GM23338 (cell line): ENCODE measurements around the gene HBA1. TPM values are rescaled to one million over a fixed set of nuclear protein-coding genes. Genes with fewer than 3 reads are reported as not detected.

Experiments
- ATAC-seq: fragments of 200-7000 bp; cut with Tn5 transposase; 3 replicates; pipeline ENCODE4 v1.9.1; 2020
- DNase-seq: peaks from one replicate; pipeline ENCODE4 v3.0.0-alpha.2; 2015; ENCODE audit warnings: low spot score
- H2AFZ ChIP-seq: fragments of 200-600 bp; sonication (generic); 2 replicates; pipeline ENCODE4 v1.8.0; 2016; ENCODE audit warnings: antibody characterized with exemption, mild to moderate bottlenecking, moderate library complexity
- H3F3A ChIP-seq: fragments of 200-600 bp; sonication (generic); replicated peaks from 2 replicates; pipeline ENCODE4 v1.8.0; 2017; ENCODE audit warnings: antibody characterized with exemption, mixed run types, low read depth
- H3K27ac ChIP-seq: fragments of 200-600 bp; sonication (generic); 2 replicates; pipeline ENCODE4 v1.6.1; 2016; ENCODE audit warnings: low read depth
- H3K27me3 ChIP-seq: fragments of 200-600 bp; sonication (generic); 2 replicates; pipeline ENCODE4 v1.8.0; 2016; ENCODE audit warnings: mild to moderate bottlenecking, mixed run types, moderate library complexity; ENCODE audit not compliant: insufficient read depth
- H3K36me3 ChIP-seq: fragments of 200-600 bp; sonication (generic); 2 replicates; pipeline ENCODE4 v1.8.0; 2016; ENCODE audit warnings: mild to moderate bottlenecking; ENCODE audit not compliant: insufficient read depth
- H3K4me1 ChIP-seq: fragments of 200-600 bp; sonication (generic); 2 replicates; pipeline ENCODE4 v1.8.0; 2016; ENCODE audit warnings: mild to moderate bottlenecking, moderate library complexity; ENCODE audit not compliant: insufficient read depth
- H3K4me2 ChIP-seq: fragments of 200-600 bp; sonication (generic); 2 replicates; pipeline ENCODE4 v1.7.1; 2017; ENCODE audit warnings: mixed run types
- H3K4me3 ChIP-seq: fragments of 200-600 bp; sonication (generic); 2 replicates; pipeline ENCODE4 v1.6.1; 2016; ENCODE audit warnings: mixed run types
- H3K79me2 ChIP-seq: fragments of 200-600 bp; sonication (generic); replicated peaks from 2 replicates; pipeline ENCODE4 v1.8.0; 2017; ENCODE audit warnings: mild to moderate bottlenecking; ENCODE audit not compliant: insufficient read depth
- H3K9me2 ChIP-seq: fragments of 200-600 bp; sonication (generic); 2 replicates; pipeline ENCODE4 v1.8.0; 2017; ENCODE audit not compliant: insufficient read depth
- H4K20me1 ChIP-seq: fragments of 200-600 bp; sonication (generic); replicated peaks from 2 replicates; pipeline ENCODE4 v1.8.0; 2017; ENCODE audit warnings: mild to moderate bottlenecking; ENCODE audit not compliant: insufficient read depth
- H3K27ac Mint-ChIP-seq: 2 replicates; pipeline ENCODE4 v1.8.0; 2020; ENCODE audit warnings: inconsistent platforms, mild to moderate bottlenecking, moderate library complexity, mixed read lengths
- H3K27me3 Mint-ChIP-seq: 3 replicates; pipeline ENCODE4 v1.8.0; 2022; ENCODE audit warnings: low read depth, mild to moderate bottlenecking, moderate library complexity, mixed read lengths, inconsistent platforms; ENCODE audit not compliant: insufficient read depth, poor library complexity
- H3K36me3 Mint-ChIP-seq: 3 replicates; pipeline ENCODE4 v1.8.0; 2021; ENCODE audit warnings: low read depth, mild to moderate bottlenecking, inconsistent platforms, moderate library complexity, mixed read lengths
- H3K4me1 Mint-ChIP-seq: 3 replicates; pipeline ENCODE4 v1.8.0; 2020; ENCODE audit warnings: mild to moderate bottlenecking, inconsistent platforms, mixed read lengths
- H3K4me3 Mint-ChIP-seq: 3 replicates; pipeline ENCODE4 v1.8.0; 2021; ENCODE audit warnings: moderate library complexity, mild to moderate bottlenecking, inconsistent platforms, mixed read lengths
- H3K9me3 Mint-ChIP-seq: 3 replicates; pipeline ENCODE4 v1.8.0; 2020; ENCODE audit warnings: moderate library complexity, mild to moderate bottlenecking, inconsistent platforms, mixed read lengths
- CREB1 ChIP-seq: fragments of 250-450 bp; sonication (Bioruptor Pico); IDR thresholded peaks from 2 replicates; pipeline ENCODE4 v1.5.0; 2020; ENCODE audit warnings: low read depth, mild to moderate bottlenecking, moderate library complexity
- EZH2 ChIP-seq: fragments of 200-600 bp; sonication (generic); IDR thresholded peaks from one replicate; pipeline ENCODE4 v1.8.0; 2017; ENCODE audit warnings: antibody characterized with exemption, mild to moderate bottlenecking, low read depth; ENCODE audit not compliant: unreplicated experiment
- EZH2phosphoT487 ChIP-seq: fragments of 200-600 bp; sonication (generic); IDR thresholded peaks from one replicate; pipeline ENCODE4 v1.8.1; 2018; ENCODE audit warnings: antibody characterized with exemption; ENCODE audit not compliant: unreplicated experiment
- JUNB ChIP-seq: IDR thresholded peaks from one replicate; pipeline ENCODE4 v1.6.1; 2016; ENCODE audit warnings: antibody characterized with exemption; ENCODE audit not compliant: unreplicated experiment
- NANOG ChIP-seq: IDR thresholded peaks from 2 replicates; pipeline ENCODE4 v1.6.1; 2016; ENCODE audit warnings: antibody characterized with exemption, borderline replicate concordance
- POLR2AphosphoS5 ChIP-seq: IDR thresholded peaks from 2 replicates; pipeline ENCODE4 v1.6.1; 2016; ENCODE audit warnings: antibody characterized with exemption, low read depth
- STAT1 ChIP-seq: IDR thresholded peaks from one replicate; pipeline ENCODE4 v1.6.1; 2016; ENCODE audit warnings: antibody characterized with exemption; ENCODE audit not compliant: unreplicated experiment
- ZNF114 ChIP-seq: fragments of 250-450 bp; sonication (Bioruptor Pico); IDR thresholded peaks from 2 replicates; pipeline ENCODE4 v1.5.0; 2020; ENCODE audit warnings: mild to moderate bottlenecking, moderate library complexity
- ZNF331 ChIP-seq: fragments of 250-450 bp; sonication (Bioruptor Pico); IDR thresholded peaks from 2 replicates; pipeline ENCODE4 v1.5.0; 2020; ENCODE audit warnings: low read depth, mild to moderate bottlenecking, moderate library complexity
- polyA plus RNA-seq: library from polyadenylated mRNA; unstranded; fragments of >200 nt; fragmentation: Nextera tagmentation; extraction: Ambion mirVana; gene quantifications from 2 replicates; pipeline ENCODE4 v1.2.1, GENCODE V29; 2016
- total RNA-seq: library from RNA; depleted of rRNA; stranded (reverse); fragments of >200 nt; shearing (Covaris generic); gene quantifications from 2 replicates; pipeline ENCODE4 v1.2.3, GENCODE V29; 2014
- TF ChIP-seq, protein P1 (sequence below): fragments of 250-450 bp; sonication (Bioruptor Pico); IDR thresholded peaks from 2 replicates; pipeline ENCODE4 v1.5.0; 2020; ENCODE audit warnings: mild to moderate bottlenecking, moderate library complexity
- TF ChIP-seq, protein P2 (sequence below), 2 experiments: fragments of 200-600 bp in 1 of 2; sonication (generic) in 1 of 2; conservative IDR thresholded peaks; 2 replicates each; pipeline versions ENCODE4 v1.5.1 to v1.6.1; 2016 to 2017; ENCODE audit warnings: antibody characterized with exemption in 2 of 2, low read depth in 2 of 2, mild to moderate bottlenecking in 2 of 2, moderate library complexity in 1 of 2
- TF ChIP-seq, protein P3 (sequence below): IDR thresholded peaks from 2 replicates; pipeline ENCODE4 v1.6.1; 2016; ENCODE audit warnings: antibody characterized with exemption

The HBA1 gene
- total and polyA plus RNA-seq, 2 experiments from 2014 or later, result 6.7 TPM; not detected in 1

DNA sequence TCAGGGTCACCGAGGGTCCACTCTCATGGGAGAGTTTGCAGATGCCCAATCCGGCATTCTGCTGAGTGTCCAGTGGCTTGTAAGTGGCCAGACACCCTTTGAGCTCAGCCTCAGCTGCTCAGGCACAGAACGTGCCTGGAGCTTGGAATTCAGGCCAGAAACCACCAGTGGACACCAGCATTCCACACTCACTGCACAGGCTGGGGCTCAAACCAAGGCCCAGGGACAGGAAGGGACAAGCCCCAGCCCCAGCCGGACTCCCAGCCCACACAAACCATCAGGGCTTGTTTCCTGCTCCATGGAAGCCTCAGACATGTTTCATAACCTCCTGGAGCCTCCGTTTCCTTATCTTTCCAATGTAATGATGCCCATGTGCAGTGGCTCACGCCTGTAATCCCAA lies 33.0 kb upstream of the HBA1 start:
- TF ChIP-seq ZNF114 (CRISPR knock-in tag) (no peak), JUNB (no peak), NANOG (no peak), CREB1 (CRISPR knock-in tag) (no peak), EZH2phosphoT487 (no peak), EZH2 (no peak), STAT1 (no peak), ZNF331 (CRISPR knock-in tag) (no peak), POLR2AphosphoS5 (no peak)
- TF ChIP-seq, protein P1, sequence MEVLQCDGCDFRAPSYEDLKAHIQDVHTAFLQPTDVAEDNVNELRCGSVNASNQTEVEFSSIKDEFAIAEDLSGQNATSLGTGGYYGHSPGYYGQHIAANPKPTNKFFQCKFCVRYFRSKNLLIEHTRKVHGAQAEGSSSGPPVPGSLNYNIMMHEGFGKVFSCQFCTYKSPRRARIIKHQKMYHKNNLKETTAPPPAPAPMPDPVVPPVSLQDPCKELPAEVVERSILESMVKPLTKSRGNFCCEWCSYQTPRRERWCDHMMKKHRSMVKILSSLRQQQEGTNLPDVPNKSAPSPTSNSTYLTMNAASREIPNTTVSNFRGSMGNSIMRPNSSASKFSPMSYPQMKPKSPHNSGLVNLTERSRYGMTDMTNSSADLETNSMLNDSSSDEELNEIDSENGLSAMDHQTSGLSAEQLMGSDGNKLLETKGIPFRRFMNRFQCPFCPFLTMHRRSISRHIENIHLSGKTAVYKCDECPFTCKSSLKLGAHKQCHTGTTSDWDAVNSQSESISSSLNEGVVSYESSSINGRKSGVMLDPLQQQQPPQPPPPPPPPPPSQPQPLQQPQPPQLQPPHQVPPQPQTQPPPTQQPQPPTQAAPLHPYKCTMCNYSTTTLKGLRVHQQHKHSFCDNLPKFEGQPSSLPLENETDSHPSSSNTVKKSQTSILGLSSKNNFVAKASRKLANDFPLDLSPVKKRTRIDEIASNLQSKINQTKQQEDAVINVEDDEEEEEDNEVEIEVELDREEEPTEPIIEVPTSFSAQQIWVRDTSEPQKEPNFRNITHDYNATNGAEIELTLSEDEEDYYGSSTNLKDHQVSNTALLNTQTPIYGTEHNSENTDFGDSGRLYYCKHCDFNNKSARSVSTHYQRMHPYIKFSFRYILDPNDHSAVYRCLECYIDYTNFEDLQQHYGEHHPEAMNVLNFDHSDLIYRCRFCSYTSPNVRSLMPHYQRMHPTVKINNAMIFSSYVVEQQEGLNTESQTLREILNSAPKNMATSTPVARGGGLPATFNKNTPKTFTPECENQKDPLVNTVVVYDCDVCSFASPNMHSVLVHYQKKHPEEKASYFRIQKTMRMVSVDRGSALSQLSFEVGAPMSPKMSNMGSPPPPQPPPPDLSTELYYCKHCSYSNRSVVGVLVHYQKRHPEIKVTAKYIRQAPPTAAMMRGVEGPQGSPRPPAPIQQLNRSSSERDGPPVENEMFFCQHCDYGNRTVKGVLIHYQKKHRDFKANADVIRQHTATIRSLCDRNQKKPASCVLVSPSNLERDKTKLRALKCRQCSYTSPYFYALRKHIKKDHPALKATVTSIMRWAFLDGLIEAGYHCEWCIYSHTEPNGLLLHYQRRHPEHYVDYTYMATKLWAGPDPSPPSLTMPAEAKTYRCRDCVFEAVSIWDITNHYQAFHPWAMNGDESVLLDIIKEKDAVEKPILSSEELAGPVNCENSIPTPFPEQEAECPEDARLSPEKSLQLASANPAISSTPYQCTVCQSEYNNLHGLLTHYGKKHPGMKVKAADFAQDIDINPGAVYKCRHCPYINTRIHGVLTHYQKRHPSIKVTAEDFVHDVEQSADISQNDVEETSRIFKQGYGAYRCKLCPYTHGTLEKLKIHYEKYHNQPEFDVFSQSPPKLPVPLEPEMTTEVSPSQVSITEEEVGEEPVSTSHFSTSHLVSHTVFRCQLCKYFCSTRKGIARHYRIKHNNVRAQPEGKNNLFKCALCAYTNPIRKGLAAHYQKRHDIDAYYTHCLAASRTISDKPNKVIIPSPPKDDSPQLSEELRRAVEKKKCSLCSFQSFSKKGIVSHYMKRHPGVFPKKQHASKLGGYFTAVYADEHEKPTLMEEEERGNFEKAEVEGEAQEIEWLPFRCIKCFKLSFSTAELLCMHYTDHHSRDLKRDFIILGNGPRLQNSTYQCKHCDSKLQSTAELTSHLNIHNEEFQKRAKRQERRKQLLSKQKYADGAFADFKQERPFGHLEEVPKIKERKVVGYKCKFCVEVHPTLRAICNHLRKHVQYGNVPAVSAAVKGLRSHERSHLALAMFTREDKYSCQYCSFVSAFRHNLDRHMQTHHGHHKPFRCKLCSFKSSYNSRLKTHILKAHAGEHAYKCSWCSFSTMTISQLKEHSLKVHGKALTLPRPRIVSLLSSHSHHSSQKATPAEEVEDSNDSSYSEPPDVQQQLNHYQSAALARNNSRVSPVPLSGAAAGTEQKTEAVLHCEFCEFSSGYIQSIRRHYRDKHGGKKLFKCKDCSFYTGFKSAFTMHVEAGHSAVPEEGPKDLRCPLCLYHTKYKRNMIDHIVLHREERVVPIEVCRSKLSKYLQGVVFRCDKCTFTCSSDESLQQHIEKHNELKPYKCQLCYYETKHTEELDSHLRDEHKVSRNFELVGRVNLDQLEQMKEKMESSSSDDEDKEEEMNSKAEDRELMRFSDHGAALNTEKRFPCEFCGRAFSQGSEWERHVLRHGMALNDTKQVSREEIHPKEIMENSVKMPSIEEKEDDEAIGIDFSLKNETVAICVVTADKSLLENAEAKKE (CRISPR knock-in tag), result no peak
- TF ChIP-seq, protein P2, sequence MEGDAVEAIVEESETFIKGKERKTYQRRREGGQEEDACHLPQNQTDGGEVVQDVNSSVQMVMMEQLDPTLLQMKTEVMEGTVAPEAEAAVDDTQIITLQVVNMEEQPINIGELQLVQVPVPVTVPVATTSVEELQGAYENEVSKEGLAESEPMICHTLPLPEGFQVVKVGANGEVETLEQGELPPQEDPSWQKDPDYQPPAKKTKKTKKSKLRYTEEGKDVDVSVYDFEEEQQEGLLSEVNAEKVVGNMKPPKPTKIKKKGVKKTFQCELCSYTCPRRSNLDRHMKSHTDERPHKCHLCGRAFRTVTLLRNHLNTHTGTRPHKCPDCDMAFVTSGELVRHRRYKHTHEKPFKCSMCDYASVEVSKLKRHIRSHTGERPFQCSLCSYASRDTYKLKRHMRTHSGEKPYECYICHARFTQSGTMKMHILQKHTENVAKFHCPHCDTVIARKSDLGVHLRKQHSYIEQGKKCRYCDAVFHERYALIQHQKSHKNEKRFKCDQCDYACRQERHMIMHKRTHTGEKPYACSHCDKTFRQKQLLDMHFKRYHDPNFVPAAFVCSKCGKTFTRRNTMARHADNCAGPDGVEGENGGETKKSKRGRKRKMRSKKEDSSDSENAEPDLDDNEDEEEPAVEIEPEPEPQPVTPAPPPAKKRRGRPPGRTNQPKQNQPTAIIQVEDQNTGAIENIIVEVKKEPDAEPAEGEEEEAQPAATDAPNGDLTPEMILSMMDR (conservative IDR thresholded peaks at IDR 0.05; ENCODE audit: low read depth in 2 of 2), result no peak
- TF ChIP-seq, protein P3, sequence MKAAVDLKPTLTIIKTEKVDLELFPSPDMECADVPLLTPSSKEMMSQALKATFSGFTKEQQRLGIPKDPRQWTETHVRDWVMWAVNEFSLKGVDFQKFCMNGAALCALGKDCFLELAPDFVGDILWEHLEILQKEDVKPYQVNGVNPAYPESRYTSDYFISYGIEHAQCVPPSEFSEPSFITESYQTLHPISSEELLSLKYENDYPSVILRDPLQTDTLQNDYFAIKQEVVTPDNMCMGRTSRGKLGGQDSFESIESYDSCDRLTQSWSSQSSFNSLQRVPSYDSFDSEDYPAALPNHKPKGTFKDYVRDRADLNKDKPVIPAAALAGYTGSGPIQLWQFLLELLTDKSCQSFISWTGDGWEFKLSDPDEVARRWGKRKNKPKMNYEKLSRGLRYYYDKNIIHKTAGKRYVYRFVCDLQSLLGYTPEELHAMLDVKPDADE, result no peak
- no peak overlapping the region for H3K27ac ChIP-seq
- no peak overlapping the region for H2AFZ ChIP-seq
- no peaks in the 10 kb centered on the region for H3F3A ChIP-seq
- DNase-seq (no peak), ATAC-seq (no peak)
- Mint-ChIP-seq H3K36me3 (no peaks in the 10 kb centered on the region; the same call in 2 of the 3 replicates), H3K4me1 (no peaks in the 10 kb centered on the region), H3K4me3 (no peak overlapping the region; the same call in 2 of the 3 replicates), H3K27me3 (peaks cover 18% of the 10 kb centered on the region), H3K9me3 (peaks cover 4% of the 10 kb centered on the region; the same call in 2 of the 3 replicates), H3K27ac (no peak overlapping the region; the same call in 1 of the 2 replicates)
- no peaks in the 10 kb centered on the region for H3K4me1 ChIP-seq
- no peak overlapping the region for H3K4me2 ChIP-seq
- H3K9me2 ChIP-seq, result no peaks in the 10 kb centered on the region
- H3K36me3 ChIP-seq, result no peaks in the 10 kb centered on the region
- H3K27me3 ChIP-seq, result no peaks in the 10 kb centered on the region
- no peaks in the 10 kb centered on the region for H4K20me1 ChIP-seq
- no peak overlapping the region for H3K4me3 ChIP-seq
- H3K79me2 ChIP-seq, result no peaks in the 10 kb centered on the region
